Keratinocyte (primary cell): ENCODE data around the gene PEPD. TPM values are rescaled to one million over a fixed set of nuclear protein-coding genes. Genes with fewer than 3 reads are reported as not detected.

ENCODE experiments used
- DNase-seq: peaks from one replicate; pipeline ENCODE4 v3.0.0-alpha.2; 2011; ENCODE audit warnings: low read depth, missing footprints, low spot score
- FAIRE-seq: peaks from 2 replicates; lab custom pipeline; 2011; peaks lifted over from hg19 to GRCh38; lab: Jason Lieb, UNC
- H2AFZ ChIP-seq: 2 replicates; pipeline ENCODE4 v1.6.0; 2012; ENCODE audit warnings: low read length, control low read depth, inconsistent platforms; ENCODE audit not compliant: control insufficient read depth
- H3K27ac ChIP-seq: 2 replicates; pipeline ENCODE4 v1.5.1; 2011; ENCODE audit warnings: low read length; ENCODE audit not compliant: control insufficient read depth, insufficient read depth
- H3K27me3 ChIP-seq: 3 replicates; pipeline ENCODE4 v1.6.0; 2011; ENCODE audit warnings: low read length; ENCODE audit not compliant: control insufficient read depth, insufficient read depth; ENCODE audit errors: extremely low read depth
- H3K36me3 ChIP-seq, 2 experiments: 2 replicates in 1 of 2; 3 replicates in 1 of 2; pipeline ENCODE4 v1.5.1; 2011; ENCODE audit warnings: low read length in 2 of 2, mild to moderate bottlenecking in 1 of 2; ENCODE audit not compliant: control insufficient read depth in 2 of 2, insufficient read depth in 2 of 2; ENCODE audit errors: extremely low read depth in 1 of 2
- H3K4me1 ChIP-seq: 3 replicates; pipeline ENCODE4 v1.5.1; 2011; ENCODE audit warnings: low read length; ENCODE audit not compliant: control insufficient read depth, insufficient read depth; ENCODE audit errors: extremely low read depth
- H3K4me2 ChIP-seq: 3 replicates; pipeline ENCODE4 v1.6.0; 2011; ENCODE audit warnings: low read depth, low read length; ENCODE audit not compliant: control insufficient read depth, insufficient read depth; ENCODE audit errors: extremely low read depth
- H3K4me3 ChIP-seq, 3 experiments: fragments of 200-600 bp in 1 of 3; sonication (generic) in 1 of 3; 2 replicates in 2 of 3; 3 replicates in 1 of 3; pipeline ENCODE4 v1.5.1; 2011 to 2016; ENCODE audit warnings: low read length in 3 of 3, mild to moderate bottlenecking in 3 of 3, control low read depth in 2 of 3, inconsistent platforms in 1 of 3, low read depth in 1 of 3, mixed read lengths in 1 of 3, mixed run types in 1 of 3, moderate library complexity in 1 of 3; ENCODE audit not compliant: control insufficient read depth in 2 of 3, insufficient read depth in 2 of 3; ENCODE audit errors: extremely low read depth in 1 of 3
- H3K79me2 ChIP-seq: 2 replicates; pipeline ENCODE4 v1.6.0; 2012; ENCODE audit warnings: low read length; ENCODE audit not compliant: control insufficient read depth, insufficient read depth
- H3K9ac ChIP-seq: 3 replicates; pipeline ENCODE4 v1.6.0; 2011; ENCODE audit warnings: low read length; ENCODE audit not compliant: control insufficient read depth, insufficient read depth; ENCODE audit errors: extremely low read depth
- H3K9me1 ChIP-seq: 3 replicates; pipeline ENCODE4 v1.6.0; 2011; ENCODE audit warnings: low read length; ENCODE audit not compliant: control insufficient read depth, insufficient read depth; ENCODE audit errors: extremely low read depth
- H3K9me3 ChIP-seq: 2 replicates; pipeline ENCODE4 v1.5.1; 2012; ENCODE audit warnings: low read depth, low read length; ENCODE audit not compliant: control insufficient read depth
- H4K20me1 ChIP-seq: 3 replicates; pipeline ENCODE4 v1.6.0; 2011; ENCODE audit warnings: low read length; ENCODE audit not compliant: control insufficient read depth, insufficient read depth; ENCODE audit errors: extremely low read depth
- CTCF ChIP-seq, 3 experiments: IDR thresholded peaks in 1 of 3; conservative IDR thresholded peaks in 1 of 3; optimal IDR thresholded peaks in 1 of 3; 2 replicates in 2 of 3; 3 replicates in 1 of 3; pipeline versions ENCODE3 to v1.5.1; 2011; ENCODE audit warnings: low read length in 3 of 3, mild to moderate bottlenecking in 3 of 3, moderate library complexity in 2 of 3, control low read depth in 1 of 3, inconsistent platforms in 1 of 3; ENCODE audit not compliant: insufficient read depth in 2 of 3; ENCODE audit errors: extremely low read depth in 1 of 3
- EZH2 ChIP-seq: IDR thresholded peaks from one replicate; pipeline ENCODE4 v1.6.1; 2012; ENCODE audit warnings: inconsistent platforms, mild to moderate bottlenecking, low read length, moderate library complexity
- dilution Hi-C: fragments of 300-500 bp; cut with MboI; formaldehyde crosslinking; loops from one replicate; pipeline ENCODE4 v1.7.0; 2020; ENCODE audit warnings: low sequenced_read_pairs; ENCODE audit not compliant: extremely low pct_ligation_motif_present
- polyA plus RNA-seq, 5 experiments: library from polyadenylated mRNA; depleted of rRNA in 3 of 5; stranded (reverse) in 3 of 5; stranded (forward) in 1 of 5; unstranded in 1 of 5; fragments of >200 nt; gene quantifications; 1 replicate in 1 of 5; 2 replicates in 3 of 5; 3 replicates in 1 of 5; pipeline versions ENCODE4 v1.2.1 to v1.2.3, GENCODE V29; 2011 to 2012; ENCODE audit warnings: missing spikeins in 2 of 5, low read depth in 1 of 5, low replicate concordance in 1 of 5

Gene PEPD
- polyA plus RNA-seq, 1 donor (not counting 4 experiments of a cell fraction or from before 2014, with no cell fraction given): 36.9 TPM

GRCh38 chr19:33500586-33500985, 21.0 kb downstream of the PEPD start:
- Histone ChIP-seq H3K9ac (no peak overlapping the region), H2AFZ (no peak overlapping the region), H3K36me3 (peaks cover 0 to 11% of the 10 kb centered on the region in 2 experiments), H3K9me3 (no peaks in the 10 kb centered on the region), H3K79me2 (no peaks in the 10 kb centered on the region), H3K4me3 (no peak overlapping the region), H3K4me1 (no peaks in the 10 kb centered on the region), H3K4me2 (no peak overlapping the region), H3K9me1 (no peaks in the 10 kb centered on the region), H3K27ac (no peak overlapping the region), H3K27me3 (no peaks in the 10 kb centered on the region), H4K20me1 (no peaks in the 10 kb centered on the region)
- no peak for TF ChIP-seq EZH2
- no peak for TF ChIP-seq CTCF (optimal IDR thresholded peaks at IDR 0.05 in 1 of 3, IDR thresholded peaks at IDR 0.05 in 1 of 3, conservative IDR thresholded peaks at IDR 0.05 in 1 of 3; ENCODE audit: extremely low read depth in 1 of 3, insufficient read depth in 2 of 3, low read length in 3 of 3)
- FAIRE-seq: no peak
- dilution Hi-C loops: no loop called here
- DNase-seq: no peak

- dilution Hi-C loops: no loop called here
- no peak for DNase-seq
Observed at GRCh38 chr19:33499671-33500506, 21.7 kb downstream of the PEPD start.

More at GRCh38 chr19:33499671-33500506, 21.7 kb downstream of the PEPD start:
- Histone ChIP-seq H3K9ac (no peak overlapping the region), H2AFZ (no peak overlapping the region), H4K20me1 (no peaks in the 10 kb centered on the region), H3K4me3 (no peak overlapping the region), H3K79me2 (no peaks in the 10 kb centered on the region), H3K4me1 (no peaks in the 10 kb centered on the region), H3K27me3 (no peaks in the 10 kb centered on the region), H3K36me3 (peaks cover 0 to 11% of the 10 kb centered on the region in 2 experiments), H3K9me3 (no peaks in the 10 kb centered on the region), H3K4me2 (no peak overlapping the region), H3K27ac (no peak overlapping the region), H3K9me1 (no peaks in the 10 kb centered on the region)
- TF ChIP-seq EZH2: no peak
- TF ChIP-seq CTCF (optimal IDR thresholded peaks at IDR 0.05 in 1 of 3, IDR thresholded peaks at IDR 0.05 in 1 of 3, conservative IDR thresholded peaks at IDR 0.05 in 1 of 3; ENCODE audit: extremely low read depth in 1 of 3, insufficient read depth in 2 of 3, low read length in 3 of 3): no peak
- FAIRE-seq: no peak
